Naive thymus-derived CD4-positive, alpha-beta T cell (primary cell): Measurements from ENCODE around the gene ATP2A3. TPM values are rescaled to one million over a fixed set of nuclear protein-coding genes. Genes with fewer than 3 reads are reported as not detected.

Experiments used
- ATAC-seq: fragments of 150-1000 bp; cut with Tn5 transposase; 2 replicates; pipeline ENCODE4 v1.10.0; 2021; ENCODE audit warnings: mild to moderate bottlenecking, moderate library complexity
- CTCF ChIA-PET: fragments of 350-600 bp; sonication (Branson Sonifier 250); formaldehyde crosslinking; loops from one replicate; lab custom pipeline; 2021; ENCODE audit warnings: antibody characterized with exemption; lab: Charles Lee
- POLR2A ChIA-PET: fragments of 350-600 bp; sonication (Branson Sonifier 250); formaldehyde crosslinking; loops from one replicate; lab custom pipeline; 2021; ENCODE audit warnings: antibody characterized with exemption, inconsistent platforms; lab: Charles Lee
- DNase-seq, 9 donors: peaks; one replicate each; pipeline versions ENCODE4 v3.0.0 to v3.0.0-alpha.2; 2020 to 2022; ENCODE audit warnings: mixed read lengths in 1 of 9
- H3K27ac ChIP-seq: one replicate; pipeline ENCODE4 v1.7.0; 2013; ENCODE audit warnings: mild to moderate bottlenecking, low read depth, low read length, moderate library complexity
- H3K27me3 ChIP-seq, 2 donors: one replicate each; pipeline ENCODE4 v1.7.0; 2013; ENCODE audit warnings: low read length in 2 of 2, mild to moderate bottlenecking in 2 of 2, moderate library complexity in 2 of 2; ENCODE audit not compliant: control insufficient read depth in 2 of 2, insufficient read depth in 2 of 2
- H3K36me3 ChIP-seq, 3 experiments: 1 replicate in 2 of 3; 2 replicates in 1 of 3; pipeline ENCODE4 v1.7.0; 2013; ENCODE audit warnings: low read length in 3 of 3, mild to moderate bottlenecking in 3 of 3, moderate library complexity in 1 of 3; ENCODE audit not compliant: insufficient read depth in 3 of 3, control insufficient read depth in 2 of 3
- H3K4me1 ChIP-seq, 2 donors: one replicate each; pipeline ENCODE4 v1.7.0; 2013; ENCODE audit warnings: low read length in 2 of 2, mild to moderate bottlenecking in 2 of 2, moderate library complexity in 1 of 2; ENCODE audit not compliant: control insufficient read depth in 2 of 2, insufficient read depth in 2 of 2
- H3K4me3 ChIP-seq: 2 replicates; pipeline ENCODE4 v1.7.0; 2013; ENCODE audit warnings: mild to moderate bottlenecking, low read length
- H3K9me3 ChIP-seq, 3 experiments: 1 replicate in 2 of 3; 2 replicates in 1 of 3; pipeline ENCODE4 v1.7.0; 2013; ENCODE audit warnings: low read length in 3 of 3; ENCODE audit not compliant: control insufficient read depth in 2 of 3
- H3K27ac Mint-ChIP-seq, 9 donors: one replicate each; pipeline ENCODE4 v1.8.0; 2020 to 2022; ENCODE audit warnings: mixed read lengths in 9 of 9, mild to moderate bottlenecking in 8 of 9, moderate library complexity in 5 of 9, inconsistent platforms in 2 of 9
- H3K27me3 Mint-ChIP-seq, 5 donors: one replicate each; pipeline ENCODE4 v1.8.0; 2021 to 2022; ENCODE audit warnings: mixed read lengths in 5 of 5, mild to moderate bottlenecking in 1 of 5
- H3K36me3 Mint-ChIP-seq, 5 donors: one replicate each; pipeline ENCODE4 v1.8.0; 2020 to 2022; ENCODE audit warnings: mixed read lengths in 5 of 5, mild to moderate bottlenecking in 3 of 5, inconsistent platforms in 1 of 5
- H3K4me1 Mint-ChIP-seq, 7 donors: one replicate each; pipeline ENCODE4 v1.8.0; 2020 to 2022; ENCODE audit warnings: mixed read lengths in 7 of 7, mild to moderate bottlenecking in 3 of 7, inconsistent platforms in 1 of 7
- H3K4me3 Mint-ChIP-seq, 10 donors: one replicate each; pipeline ENCODE4 v1.8.0; 2020 to 2022; ENCODE audit warnings: mild to moderate bottlenecking in 10 of 10, mixed read lengths in 10 of 10, moderate library complexity in 6 of 10, inconsistent platforms in 2 of 10
- H3K9me3 Mint-ChIP-seq, 11 donors: one replicate each; pipeline ENCODE4 v1.8.0; 2020 to 2022; ENCODE audit warnings: mixed read lengths in 11 of 11, mild to moderate bottlenecking in 4 of 11, inconsistent platforms in 1 of 11, moderate library complexity in 1 of 11
- intact Hi-C, 2 donors: fragments of 100-400 bp; cut with micrococcal nuclease; formaldehyde crosslinking; loops; one replicate each; pipeline ENCODE4 v1.15.1; 2023
- polyA plus RNA-seq, 2 donors: library from polyadenylated mRNA; unstranded; fragments of 300-500 nt; fragmentation: Illumina TruSeq; gene quantifications; one replicate each; pipeline ENCODE4 v1.2.3, GENCODE V29; 2021
- total RNA-seq, 6 experiments: library from RNA in 5 of 6; stranded (reverse) in 5 of 6; gene quantifications; 1 replicate in 5 of 6; 2 replicates in 1 of 6; pipeline ENCODE4 v1.2.3 and lab custom pipeline; 2021 to 2026

Gene ATP2A3
- total and polyA plus RNA-seq, 7 experiments from 2014 or later: 46.6 to 260 (median 157) TPM

DNA sequence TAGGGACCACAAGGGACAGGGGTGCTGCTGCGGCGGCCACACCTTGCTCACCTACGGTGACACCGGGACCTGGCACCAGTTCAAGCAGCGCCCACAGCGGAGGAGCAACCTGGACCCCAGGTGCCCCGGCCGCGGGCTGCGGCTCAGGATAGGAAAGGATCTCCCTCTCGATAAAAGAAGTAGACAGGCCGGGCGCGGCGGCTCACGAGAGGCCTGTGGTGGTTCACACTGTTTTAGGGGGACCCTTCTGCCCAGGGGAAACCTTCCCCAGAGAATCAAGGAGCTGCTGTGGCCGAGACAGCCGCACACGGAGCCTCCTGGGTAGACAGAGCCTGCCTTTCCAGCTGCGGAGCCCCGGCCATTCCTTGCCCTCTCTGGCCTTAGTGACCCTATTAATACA is 17.9 kb upstream of the ATP2A3 start:
- no peak for ATAC-seq
- CTCF ChIA-PET: no interaction called here
- Histone ChIP-seq H3K4me3 (no peak overlapping the region), H3K9me3 (no peaks in the 10 kb centered on the region), H3K27me3 (no peaks in the 10 kb centered on the region), H3K27ac (no peak overlapping the region), H3K4me1 (no peaks in the 10 kb centered on the region), H3K36me3 (no peaks in the 10 kb centered on the region)
- DNase-seq: no peak
- Mint-ChIP-seq H3K27me3 (peaks cover 0 to 6% (median 0%) of the 10 kb centered on the region in 5 donors), H3K4me3 (no peak overlapping the region), H3K27ac (no peak overlapping the region), H3K9me3 (peaks cover 0 to 1% (median 0%) of the 10 kb centered on the region in 11 donors), H3K4me1 (peaks cover 5 to 19% (median 9%) of the 10 kb centered on the region in 7 donors), H3K36me3 (no peaks in the 10 kb centered on the region)
- POLR2A ChIA-PET: no interaction called here
- intact Hi-C loops: no loop called here

GRCh38 chr17:3981455-3981854 is 17.2 kb upstream of the ATP2A3 start:
- H3K27ac ChIP-seq: no peak overlapping the region
- POLR2A ChIA-PET: interaction anchor here (0.7 kb wide), 1 partner anchor 1337 kb away, joined by 3 read pairs; no protein-coding TSS in a partner anchor

GRCh38 chr17:3980381-3981014 is 16.3 kb upstream of the ATP2A3 start:
- Histone ChIP-seq H3K36me3 (no peaks in the 10 kb centered on the region), H3K4me1 (no peaks in the 10 kb centered on the region), H3K27ac (no peak overlapping the region), H3K4me3 (no peak overlapping the region), H3K27me3 (no peaks in the 10 kb centered on the region), H3K9me3 (no peaks in the 10 kb centered on the region)
- Mint-ChIP-seq H3K36me3 (no peaks in the 10 kb centered on the region), H3K4me3 (no peak overlapping the region), H3K4me1 (peaks cover 5 to 19% (median 9%) of the 10 kb centered on the region in 7 donors), H3K9me3 (peaks cover 0 to 2% (median 0%) of the 10 kb centered on the region in 11 donors), H3K27ac (no peak overlapping the region), H3K27me3 (peaks cover 0 to 2% (median 0%) of the 10 kb centered on the region in 5 donors)
- DNase-seq (no peak), ATAC-seq (no peak)
- CTCF ChIA-PET: interaction anchor here (0.7 to 0.9 kb wide), 2 partner anchors 32 to 96 kb away, joined by 3 to 4 read pairs; no protein-coding TSS in a partner anchor
- POLR2A ChIA-PET: no interaction called here
- intact Hi-C loops: no loop called here

More at GRCh38 chr17:3981455-3981854, 17.2 kb upstream of the ATP2A3 start:
- Mint-ChIP-seq H3K9me3 (peaks cover 0 to 1% (median 0%) of the 10 kb centered on the region in 11 donors), H3K27me3 (peaks cover 0 to 3% (median 0%) of the 10 kb centered on the region in 5 donors), H3K4me1 (peaks cover 5 to 19% (median 9%) of the 10 kb centered on the region in 7 donors), H3K27ac (no peak overlapping the region), H3K4me3 (no peak overlapping the region), H3K36me3 (no peaks in the 10 kb centered on the region)
- Histone ChIP-seq H3K4me3 (no peak overlapping the region), H3K27me3 (no peaks in the 10 kb centered on the region), H3K4me1 (no peaks in the 10 kb centered on the region), H3K36me3 (no peaks in the 10 kb centered on the region), H3K9me3 (no peaks in the 10 kb centered on the region)
- DNase-seq: no peak
- no peak for ATAC-seq
- CTCF ChIA-PET: interaction anchor here (0.9 kb wide), 1 partner anchor 33 kb away, joined by 4 read pairs; no protein-coding TSS in a partner anchor
- intact Hi-C loops: no loop called here

DNA sequence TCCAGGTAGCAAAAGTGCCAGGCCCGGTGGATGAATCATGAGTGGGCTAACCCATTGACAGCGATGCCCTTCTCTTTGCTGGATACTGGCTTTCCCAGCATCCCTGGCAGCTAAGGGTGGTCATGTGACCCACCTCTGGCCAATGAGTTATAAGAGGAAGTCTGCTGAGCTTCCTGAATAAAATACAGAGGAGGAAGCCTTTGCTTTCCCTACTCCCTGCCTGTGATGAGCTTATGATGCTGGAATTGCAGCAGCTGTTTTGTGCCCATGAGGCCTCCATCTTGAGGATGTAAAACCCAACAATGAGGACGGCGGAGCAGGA is 15.0 kb upstream of the ATP2A3 start:
- Histone ChIP-seq H3K27me3 (no peaks in the 10 kb centered on the region), H3K9me3 (peaks cover 0 to 8% (median 0%) of the 10 kb centered on the region in 3 experiments), H3K4me3 (no peak overlapping the region), H3K36me3 (no peaks in the 10 kb centered on the region), H3K4me1 (no peaks in the 10 kb centered on the region), H3K27ac (no peak overlapping the region)
- Mint-ChIP-seq H3K9me3 (peaks cover 0 to 9% (median 3%) of the 10 kb centered on the region in 11 donors), H3K4me1 (peaks cover 5 to 21% (median 14%) of the 10 kb centered on the region in 7 donors), H3K27ac (peak overlapping the region in 1 of 9 donors; percentile 50), H3K4me3 (no peak overlapping the region), H3K36me3 (peaks cover 0 to 4% (median 0%) of the 10 kb centered on the region in 5 donors), H3K27me3 (peaks cover 0 to 3% (median 0%) of the 10 kb centered on the region in 5 donors)
- intact Hi-C loops: no loop called here
- ChIA-PET POLR2A (interaction anchor here (0.6 kb wide), 1 partner anchor 17 kb away, joined by 4 read pairs; no protein-coding TSS in a partner anchor), CTCF (interaction anchor here (0.6 to 1.5 kb wide), 6 partner anchors 20 to 76 kb away, joined by 3 read pairs; no protein-coding TSS in a partner anchor)
- ATAC-seq (no peak), DNase-seq (no peak)

GRCh38 chr17:3978421-3979289 is 14.4 kb upstream of the ATP2A3 start:
- no peak for DNase-seq
- intact Hi-C loops: no loop called here
- Mint-ChIP-seq H3K36me3 (peaks cover 0 to 4% (median 0%) of the 10 kb centered on the region in 5 donors), H3K27me3 (peaks cover 0 to 3% (median 0%) of the 10 kb centered on the region in 5 donors), H3K9me3 (peaks cover 0 to 9% (median 3%) of the 10 kb centered on the region in 11 donors), H3K27ac (peak overlapping the region in 1 of 9 donors; percentile 50), H3K4me1 (peaks cover 3 to 24% (median 14%) of the 10 kb centered on the region in 7 donors), H3K4me3 (no peak overlapping the region)
- H3K27me3 ChIP-seq: no peaks in the 10 kb centered on the region
- CTCF ChIA-PET: interaction anchor here (0.8 to 1.5 kb wide), 5 partner anchors 19 to 66 kb away, joined by 3 read pairs; no protein-coding TSS in a partner anchor
- ATAC-seq: no peak
- POLR2A ChIA-PET: interaction anchor here (0.6 kb wide), 1 partner anchor 16 kb away, joined by 4 read pairs; no protein-coding TSS in a partner anchor
- no peaks in the 10 kb centered on the region for H3K4me1 ChIP-seq
- no peak overlapping the region for H3K4me3 ChIP-seq
- no peaks in the 10 kb centered on the region for H3K36me3 ChIP-seq
- H3K9me3 ChIP-seq: peaks cover 0 to 8% (median 0%) of the 10 kb centered on the region in 3 experiments
- no peak overlapping the region for H3K27ac ChIP-seq

- H3K36me3 ChIP-seq: no peaks in the 10 kb centered on the region
- CTCF ChIA-PET: no interaction called here
- peaks cover 0 to 9% (median 3%) of the 10 kb centered on the region in 11 donors for H3K9me3 Mint-ChIP-seq
- ATAC-seq (no peak), DNase-seq (no peak)
- H3K4me1 Mint-ChIP-seq: peaks cover 5 to 32% (median 19%) of the 10 kb centered on the region in 7 donors
- H3K4me3 Mint-ChIP-seq: no peak overlapping the region
- intact Hi-C loops: no loop called here
- H3K27ac ChIP-seq: no peak overlapping the region
- POLR2A ChIA-PET: no interaction called here
- H3K27me3 ChIP-seq: no peaks in the 10 kb centered on the region
- H3K27me3 Mint-ChIP-seq: peaks cover 0 to 8% (median 0%) of the 10 kb centered on the region in 5 donors
- no peak overlapping the region for H3K27ac Mint-ChIP-seq
- H3K4me3 ChIP-seq: no peak overlapping the region
- H3K36me3 Mint-ChIP-seq: peaks cover 0 to 4% (median 0%) of the 10 kb centered on the region in 5 donors
- peaks cover 0 to 8% (median 0%) of the 10 kb centered on the region in 3 experiments for H3K9me3 ChIP-seq
- peaks cover 8 to 9% of the 10 kb centered on the region in 2 donors for H3K4me1 ChIP-seq
Measured at GRCh38 chr17:3977387-3977786, 13.2 kb upstream of the ATP2A3 start.
